ENCODE measurements around the gene SLC38A2.

SLC38A2 gene

GRCh38 chr12:46369095-46369473 is 3.5 kb downstream of the SLC38A2 start:
- H2BK120ac ChIP-seq (ENCODE audit: low read depth, low read length) = no peak overlapping the region
- H3K27me3 ChIP-seq (ENCODE audit: control insufficient read depth in 1 of 2, insufficient read depth in 1 of 2, low read length in 2 of 2) = no peaks in the 10 kb centered on the region
- no peak for DNase-seq
- H4K8ac ChIP-seq (ENCODE audit: low read length) = no peak overlapping the region
- 85% methylated on average over 3 of the region's 4 CpGs for WGBS
- H3K18ac ChIP-seq (ENCODE audit: low read depth in 1 of 2, low read length in 2 of 2) = no peak overlapping the region
- H3K9ac ChIP-seq (ENCODE audit: low read length) = peak overlapping the region; percentile 99
- no peak overlapping the region for H3K4ac ChIP-seq (ENCODE audit: low read depth in 1 of 2, low read length in 2 of 2)
- H3K27ac ChIP-seq (ENCODE audit: low read length, poor library complexity, severe bottlenecking) = no peak overlapping the region
- H2BK12ac ChIP-seq (ENCODE audit: low read length in 2 of 2) = no peak overlapping the region
- H2BK5ac ChIP-seq (ENCODE audit: low read depth, low read length, poor library complexity, severe bottlenecking) = no peak overlapping the region
- peak overlapping the region; percentile 70 for H3K4me2 ChIP-seq (ENCODE audit: low read length, poor library complexity, severe bottlenecking)
- H3K4me1 ChIP-seq (ENCODE audit: control insufficient read depth, insufficient read depth, low read depth, low read length) = peaks cover 6% of the 10 kb centered on the region
- no peak overlapping the region for H2AK5ac ChIP-seq (ENCODE audit: low read length, severe bottlenecking)
- no peak overlapping the region for H2AFZ ChIP-seq (ENCODE audit: low read depth, low read length)
- H3K14ac ChIP-seq (ENCODE audit: low read length in 2 of 2) = no peak overlapping the region
- H3K36me3 ChIP-seq (ENCODE audit: control insufficient read depth in 1 of 2, insufficient read depth in 2 of 2, low read depth in 1 of 2, low read length in 2 of 2) = peaks cover 6 to 71% of the 10 kb centered on the region in 2 experiments
- H3K4me3 ChIP-seq (ENCODE audit: insufficient read depth in 1 of 2, low read depth in 1 of 2, low read length in 2 of 2) = peak overlapping the region in 1 of 2 experiments; percentile 98
- no peaks in the 10 kb centered on the region for H3K9me3 ChIP-seq (ENCODE audit: control insufficient read depth, low read length)
- H4K91ac ChIP-seq (ENCODE audit: low read length) = no peak overlapping the region
- no peak overlapping the region for H3K23ac ChIP-seq (ENCODE audit: low read length in 2 of 2)
- H2BK15ac ChIP-seq (ENCODE audit: low read depth, poor library complexity, severe bottlenecking) = no peak overlapping the region
- no peaks in the 10 kb centered on the region for H3K79me1 ChIP-seq (replicated peaks; ENCODE audit: low read length, poor library complexity, severe bottlenecking)

DNA sequence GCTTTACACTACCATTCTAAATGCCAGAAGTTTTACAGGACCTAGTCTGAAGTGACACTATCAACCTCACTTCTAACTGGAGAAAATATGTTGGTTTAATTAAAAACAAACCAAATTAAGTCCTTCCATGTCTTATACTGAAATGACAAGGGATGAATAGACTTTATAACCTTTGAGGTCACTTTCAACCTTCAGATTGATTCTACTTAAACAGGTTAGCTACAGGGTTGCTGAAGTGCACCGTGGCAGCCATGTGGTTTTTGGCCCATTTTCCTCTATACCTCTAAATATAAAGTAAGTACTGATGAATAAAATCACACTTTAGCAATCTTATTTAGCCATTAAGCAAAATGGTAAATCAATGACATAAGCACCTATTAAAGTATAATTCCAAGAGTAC is 3.9 kb downstream of the SLC38A2 start:
- H2BK15ac ChIP-seq (ENCODE audit: low read depth, poor library complexity, severe bottlenecking) = no peak overlapping the region
- no CpG with 5 or more reads among the region's 1 CpG for WGBS
- no peak overlapping the region for H2BK120ac ChIP-seq (ENCODE audit: low read depth, low read length)
- H3K36me3 ChIP-seq (ENCODE audit: control insufficient read depth in 1 of 2, insufficient read depth in 2 of 2, low read depth in 1 of 2, low read length in 2 of 2) = peaks cover 6 to 75% of the 10 kb centered on the region in 2 experiments
- no peak overlapping the region for H3K27ac ChIP-seq (ENCODE audit: low read length, poor library complexity, severe bottlenecking)
- H3K27me3 ChIP-seq (ENCODE audit: control insufficient read depth in 1 of 2, insufficient read depth in 1 of 2, low read length in 2 of 2) = no peaks in the 10 kb centered on the region
- no peak overlapping the region for H3K18ac ChIP-seq (ENCODE audit: low read depth in 1 of 2, low read length in 2 of 2)
- peak overlapping the region in 1 of 2 experiments; percentile 98 for H3K4me3 ChIP-seq (ENCODE audit: insufficient read depth in 1 of 2, low read depth in 1 of 2, low read length in 2 of 2)
- H3K14ac ChIP-seq (ENCODE audit: low read length in 2 of 2) = no peak overlapping the region
- no peak for DNase-seq
- no peak overlapping the region for H3K23ac ChIP-seq (ENCODE audit: low read length in 2 of 2)
- no peaks in the 10 kb centered on the region for H3K79me1 ChIP-seq (replicated peaks; ENCODE audit: low read length, poor library complexity, severe bottlenecking)
- H4K8ac ChIP-seq (ENCODE audit: low read length) = no peak overlapping the region
- peak overlapping the region; percentile 70 for H3K4me2 ChIP-seq (ENCODE audit: low read length, poor library complexity, severe bottlenecking)
- H2AK5ac ChIP-seq (ENCODE audit: low read length, severe bottlenecking) = no peak overlapping the region
- H3K4ac ChIP-seq (ENCODE audit: low read depth in 1 of 2, low read length in 2 of 2) = no peak overlapping the region
- H2AFZ ChIP-seq (ENCODE audit: low read depth, low read length) = no peak overlapping the region
- no peak overlapping the region for H2BK5ac ChIP-seq (ENCODE audit: low read depth, low read length, poor library complexity, severe bottlenecking)
- no peak overlapping the region for H2BK12ac ChIP-seq (ENCODE audit: low read length in 2 of 2)
- H3K9ac ChIP-seq (ENCODE audit: low read length) = peak overlapping the region; percentile 99
- H4K91ac ChIP-seq (ENCODE audit: low read length) = no peak overlapping the region
- no peaks in the 10 kb centered on the region for H3K9me3 ChIP-seq (ENCODE audit: control insufficient read depth, low read length)
- peaks cover 4% of the 10 kb centered on the region for H3K4me1 ChIP-seq (ENCODE audit: control insufficient read depth, insufficient read depth, low read depth, low read length)

GRCh38 chr12:46368138-46368537 is 4.4 kb downstream of the SLC38A2 start:
- DNase-seq = no peak
- no peak overlapping the region for H2BK5ac ChIP-seq (ENCODE audit: low read depth, low read length, poor library complexity, severe bottlenecking)
- H2BK12ac ChIP-seq (ENCODE audit: low read length in 2 of 2) = no peak overlapping the region
- H2AK5ac ChIP-seq (ENCODE audit: low read length, severe bottlenecking) = no peak overlapping the region
- H3K4me2 ChIP-seq (ENCODE audit: low read length, poor library complexity, severe bottlenecking) = peak overlapping the region; percentile 74
- no peaks in the 10 kb centered on the region for H3K27me3 ChIP-seq (ENCODE audit: control insufficient read depth in 1 of 2, insufficient read depth in 1 of 2, low read length in 2 of 2)
- no peaks in the 10 kb centered on the region for H3K9me3 ChIP-seq (ENCODE audit: control insufficient read depth, low read length)
- H2AFZ ChIP-seq (ENCODE audit: low read depth, low read length) = no peak overlapping the region
- H2BK15ac ChIP-seq (ENCODE audit: low read depth, poor library complexity, severe bottlenecking) = no peak overlapping the region
- H3K4me3 ChIP-seq (ENCODE audit: insufficient read depth in 1 of 2, low read depth in 1 of 2, low read length in 2 of 2) = peak overlapping the region in 1 of 2 experiments; percentile 98
- peak overlapping the region; percentile 99 for H3K9ac ChIP-seq (ENCODE audit: low read length)
- no peak overlapping the region for H3K18ac ChIP-seq (ENCODE audit: low read depth in 1 of 2, low read length in 2 of 2)
- no peak overlapping the region for H2BK120ac ChIP-seq (ENCODE audit: low read depth, low read length)
- H3K4ac ChIP-seq (ENCODE audit: low read depth in 1 of 2, low read length in 2 of 2) = no peak overlapping the region
- no peak overlapping the region for H4K8ac ChIP-seq (ENCODE audit: low read length)
- H3K79me1 ChIP-seq (replicated peaks; ENCODE audit: low read length, poor library complexity, severe bottlenecking) = no peaks in the 10 kb centered on the region
- peaks cover 3% of the 10 kb centered on the region for H3K4me1 ChIP-seq (ENCODE audit: control insufficient read depth, insufficient read depth, low read depth, low read length)
- peak overlapping the region in 1 of 2 experiments; percentile 89 for H3K14ac ChIP-seq (ENCODE audit: low read length in 2 of 2)
- peaks cover 6 to 81% of the 10 kb centered on the region in 2 experiments for H3K36me3 ChIP-seq (ENCODE audit: control insufficient read depth in 1 of 2, insufficient read depth in 2 of 2, low read depth in 1 of 2, low read length in 2 of 2)
- no peak overlapping the region for H4K91ac ChIP-seq (ENCODE audit: low read length)
- no peak overlapping the region for H3K27ac ChIP-seq (ENCODE audit: low read length, poor library complexity, severe bottlenecking)
- no peak overlapping the region for H3K23ac ChIP-seq (ENCODE audit: low read length in 2 of 2)

- Histone ChIP-seq H3K4me2 (ENCODE audit: low read length, poor library complexity, severe bottlenecking) (peak overlapping the region; percentile 74), H3K23ac (ENCODE audit: low read length in 2 of 2) (no peak overlapping the region), H2AFZ (ENCODE audit: low read depth, low read length) (no peak overlapping the region), H3K14ac (ENCODE audit: low read length in 2 of 2) (peak overlapping the region in 1 of 2 experiments; percentile 79), H3K27me3 (ENCODE audit: control insufficient read depth in 1 of 2, insufficient read depth in 1 of 2, low read length in 2 of 2) (no peaks in the 10 kb centered on the region), H3K4me1 (ENCODE audit: control insufficient read depth, insufficient read depth, low read depth, low read length) (peaks cover 3% of the 10 kb centered on the region), H3K79me1 (replicated peaks; ENCODE audit: low read length, poor library complexity, severe bottlenecking) (no peaks in the 10 kb centered on the region), H3K9ac (ENCODE audit: low read length) (peak overlapping the region; percentile 99), H2BK15ac (ENCODE audit: low read depth, poor library complexity, severe bottlenecking) (no peak overlapping the region), H3K9me3 (ENCODE audit: control insufficient read depth, low read length) (no peaks in the 10 kb centered on the region), H2AK5ac (ENCODE audit: low read length, severe bottlenecking) (no peak overlapping the region), H2BK12ac (ENCODE audit: low read length in 2 of 2) (no peak overlapping the region), H2BK5ac (ENCODE audit: low read depth, low read length, poor library complexity, severe bottlenecking) (no peak overlapping the region), H4K8ac (ENCODE audit: low read length) (no peak overlapping the region), H4K91ac (ENCODE audit: low read length) (no peak overlapping the region), H3K4ac (ENCODE audit: low read depth in 1 of 2, low read length in 2 of 2) (peak overlapping the region in 1 of 2 experiments; percentile 61), H3K36me3 (ENCODE audit: control insufficient read depth in 1 of 2, insufficient read depth in 2 of 2, low read depth in 1 of 2, low read length in 2 of 2) (peaks cover 6 to 87% of the 10 kb centered on the region in 2 experiments), H3K4me3 (ENCODE audit: insufficient read depth in 1 of 2, low read depth in 1 of 2, low read length in 2 of 2) (peak overlapping the region; percentile 41 to 98), H3K18ac (ENCODE audit: low read depth in 1 of 2, low read length in 2 of 2) (peak overlapping the region in 1 of 2 experiments; percentile 66), H3K27ac (ENCODE audit: low read length, poor library complexity, severe bottlenecking) (peak overlapping the region; percentile 32), H2BK120ac (ENCODE audit: low read depth, low read length) (no peak overlapping the region)
- DNase-seq = no peak
- WGBS = 71% methylated on average over 5 of the region's 5 CpGs
Observed at GRCh38 chr12:46367351-46368029, 5.1 kb downstream of the SLC38A2 start.
